ENCODE results near the gene PCDHB2.
"Not testable (repeated sequence)": the region's sequence is repeated elsewhere in the genome, so short reads cannot be mapped to it uniquely, and the experiment has no call there.

DNA sequence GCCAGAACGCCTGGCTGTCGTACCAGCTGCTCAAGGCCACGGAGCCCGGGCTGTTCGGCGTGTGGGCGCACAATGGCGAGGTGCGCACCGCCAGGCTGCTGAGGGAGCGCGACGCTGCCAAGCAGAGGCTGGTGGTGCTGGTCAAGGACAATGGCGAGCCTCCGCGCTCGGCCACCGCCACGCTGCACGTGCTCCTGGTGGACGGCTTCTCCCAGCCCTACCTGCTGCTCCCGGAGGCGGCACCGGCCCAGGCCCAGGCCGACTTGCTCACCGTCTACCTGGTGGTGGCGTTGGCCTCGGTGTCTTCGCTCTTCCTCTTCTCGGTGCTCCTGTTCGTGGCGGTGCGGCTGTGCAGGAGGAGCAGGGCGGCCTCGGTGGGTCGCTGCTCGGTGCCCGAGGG, 2.2 kb downstream of the PCDHB2 start:
- TF ChIP-seq, protein P1, sequence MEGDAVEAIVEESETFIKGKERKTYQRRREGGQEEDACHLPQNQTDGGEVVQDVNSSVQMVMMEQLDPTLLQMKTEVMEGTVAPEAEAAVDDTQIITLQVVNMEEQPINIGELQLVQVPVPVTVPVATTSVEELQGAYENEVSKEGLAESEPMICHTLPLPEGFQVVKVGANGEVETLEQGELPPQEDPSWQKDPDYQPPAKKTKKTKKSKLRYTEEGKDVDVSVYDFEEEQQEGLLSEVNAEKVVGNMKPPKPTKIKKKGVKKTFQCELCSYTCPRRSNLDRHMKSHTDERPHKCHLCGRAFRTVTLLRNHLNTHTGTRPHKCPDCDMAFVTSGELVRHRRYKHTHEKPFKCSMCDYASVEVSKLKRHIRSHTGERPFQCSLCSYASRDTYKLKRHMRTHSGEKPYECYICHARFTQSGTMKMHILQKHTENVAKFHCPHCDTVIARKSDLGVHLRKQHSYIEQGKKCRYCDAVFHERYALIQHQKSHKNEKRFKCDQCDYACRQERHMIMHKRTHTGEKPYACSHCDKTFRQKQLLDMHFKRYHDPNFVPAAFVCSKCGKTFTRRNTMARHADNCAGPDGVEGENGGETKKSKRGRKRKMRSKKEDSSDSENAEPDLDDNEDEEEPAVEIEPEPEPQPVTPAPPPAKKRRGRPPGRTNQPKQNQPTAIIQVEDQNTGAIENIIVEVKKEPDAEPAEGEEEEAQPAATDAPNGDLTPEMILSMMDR (IDR thresholded peaks at IDR 0.05; ENCODE audit: borderline replicate concordance, extremely low read depth, low read length, poor library complexity, severe bottlenecking) = not testable (repeated sequence)
- TF ChIP-seq EZH2 (IDR thresholded peaks at IDR 0.05; ENCODE audit: borderline replicate concordance, low read depth, low read length, severe bottlenecking) = not testable (repeated sequence)

Measured in DND-41 (cell line).